HG03575 (cell line): ENCODE results near the gene CREG2.

Experiments
- ATAC-seq: cut with Tn5 transposase; IDR thresholded peaks from one replicate; pipeline ENCODE4 v1.9.1; 2021; ENCODE audit not compliant: unreplicated experiment, insufficient number of reproducible peaks, low FRiP score; ENCODE audit errors: extremely low read depth

CREG2 gene

GRCh38 chr2:101412092-101412694 is 24.9 kb upstream of the CREG2 start:
- ATAC-seq: no peak

GRCh38 chr2:101410746-101411145 is 23.4 kb upstream of the CREG2 start:
- no peak for ATAC-seq

- ATAC-seq: no peak
Measured at GRCh38 chr2:101410114-101410513, 22.8 kb upstream of the CREG2 start.

DNA sequence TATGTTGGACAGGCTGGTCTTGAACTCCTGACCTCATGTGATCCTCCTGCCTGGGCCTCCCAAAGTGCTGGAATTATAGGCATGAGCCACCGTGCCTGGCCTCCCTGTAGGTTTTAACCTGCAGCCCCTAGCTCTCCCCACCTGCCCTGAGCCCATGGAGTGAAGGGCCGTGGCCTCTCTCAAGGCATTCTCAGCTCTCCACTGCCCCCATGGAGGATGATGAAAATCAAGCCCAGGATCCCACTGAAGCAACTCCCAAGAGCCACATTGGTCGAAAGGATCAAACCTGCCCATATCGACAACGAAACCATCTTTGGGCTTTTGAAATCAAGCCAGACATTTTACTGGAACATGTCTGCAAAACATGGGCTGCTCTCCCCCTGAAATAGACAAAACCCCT is 22.4 kb upstream of the CREG2 start:
- no peak for ATAC-seq

DNA sequence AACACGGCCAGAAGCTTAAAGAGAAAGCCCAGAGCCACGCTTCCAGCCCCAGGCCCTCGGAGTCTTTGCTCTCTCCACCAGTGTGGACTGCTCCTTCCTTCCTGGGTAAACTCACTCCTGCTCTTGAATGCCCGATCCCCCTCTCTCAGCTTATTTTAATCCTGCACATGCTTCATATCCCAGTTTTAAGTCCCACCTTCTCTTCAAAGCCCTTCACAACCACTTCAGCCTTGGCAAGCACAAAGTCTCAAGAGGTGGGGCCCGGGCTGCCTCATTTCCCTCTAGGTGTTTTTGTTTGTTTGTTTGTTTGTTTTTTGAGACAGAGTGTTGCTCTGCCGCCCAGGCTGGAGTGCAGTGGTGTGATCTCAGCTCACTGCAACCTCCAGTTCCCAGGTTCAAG is 21.6 kb upstream of the CREG2 start:
- no peak for ATAC-seq

GRCh38 chr2:101405351-101405899 is 18.1 kb upstream of the CREG2 start:
- ATAC-seq: no peak

- ATAC-seq: no peak
Measured at GRCh38 chr2:101403745-101404144, 16.4 kb upstream of the CREG2 start.

DNA sequence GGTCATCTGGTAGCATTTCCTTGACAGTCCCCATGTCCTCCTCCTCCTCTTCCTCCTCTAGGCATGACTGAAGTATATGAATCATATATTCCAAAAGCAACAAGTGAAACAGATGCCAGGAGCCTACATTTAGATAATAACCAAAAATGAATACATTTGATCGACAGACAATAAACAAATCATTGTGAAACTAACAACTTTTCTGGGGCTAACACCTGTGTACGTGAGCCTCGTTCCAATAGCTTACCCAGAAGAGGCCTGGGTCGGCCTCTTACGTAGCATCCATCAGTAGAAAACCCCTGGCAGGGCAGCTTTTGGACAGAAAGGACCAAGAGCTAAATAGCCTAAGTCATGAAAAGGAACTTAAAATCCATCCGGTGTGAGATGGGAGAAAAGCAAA is 15.3 kb upstream of the CREG2 start:
- ATAC-seq: no peak

DNA sequence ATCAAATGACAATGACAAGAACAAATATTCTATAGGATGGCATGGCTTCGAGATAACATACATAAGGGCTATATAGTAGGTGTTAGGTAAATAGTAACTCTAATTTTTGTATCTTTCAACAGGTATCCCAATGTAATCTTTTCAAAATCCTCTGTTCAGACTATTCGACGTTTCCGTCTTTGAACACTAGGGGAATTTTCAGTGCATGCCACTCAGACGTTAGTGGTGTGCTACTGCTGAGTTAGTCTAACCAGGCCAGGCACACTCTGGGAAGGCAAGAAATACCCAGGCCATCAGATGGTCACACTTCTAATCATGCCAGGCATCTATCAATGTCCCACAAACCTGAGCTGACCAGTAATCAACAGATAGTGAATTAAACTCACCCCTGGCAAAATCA is 14.6 kb upstream of the CREG2 start:
- ATAC-seq: no peak

- no peak for ATAC-seq
Measured at GRCh38 chr2:101401326-101401665, 14.0 kb upstream of the CREG2 start.

DNA sequence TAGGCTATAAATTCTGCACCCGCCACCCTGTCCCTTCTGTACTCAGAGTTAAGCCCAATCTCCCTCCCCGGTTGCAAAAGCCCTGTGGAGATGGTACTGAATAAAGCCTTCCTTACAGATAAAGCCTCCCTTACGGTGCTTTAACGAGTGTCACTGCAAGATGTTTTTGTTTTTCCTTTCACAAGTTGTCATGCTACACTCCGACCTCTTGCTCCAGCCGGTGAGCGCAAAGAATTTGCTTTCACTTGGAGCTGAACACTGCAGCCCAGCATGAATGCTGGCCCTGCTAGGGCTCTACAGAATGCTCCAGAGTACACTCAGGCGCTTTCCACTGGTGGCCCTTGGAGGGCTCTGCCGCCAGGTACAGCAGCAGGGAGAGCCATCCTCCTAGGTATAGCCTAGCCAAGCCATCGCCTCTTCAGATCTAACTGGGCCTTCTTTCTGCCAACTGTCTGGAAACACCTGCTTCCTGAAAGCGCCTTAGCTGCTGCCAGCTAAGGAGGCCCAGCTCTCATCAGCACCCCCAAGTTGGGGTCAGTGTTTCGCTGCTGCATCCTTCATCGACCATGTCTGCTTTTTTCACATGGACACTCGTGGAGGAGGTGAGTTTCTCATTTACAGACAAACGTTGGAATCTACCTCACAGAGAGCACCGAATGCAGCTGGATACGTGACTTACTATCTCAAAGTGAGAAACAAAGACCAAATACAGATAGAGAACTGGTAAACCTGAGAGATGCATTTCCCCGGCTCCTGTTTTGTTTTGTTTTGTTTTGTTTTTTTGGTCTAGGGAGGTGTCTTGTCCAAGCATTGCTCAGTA is 13.4 kb upstream of the CREG2 start:
- ATAC-seq: no peak

DNA sequence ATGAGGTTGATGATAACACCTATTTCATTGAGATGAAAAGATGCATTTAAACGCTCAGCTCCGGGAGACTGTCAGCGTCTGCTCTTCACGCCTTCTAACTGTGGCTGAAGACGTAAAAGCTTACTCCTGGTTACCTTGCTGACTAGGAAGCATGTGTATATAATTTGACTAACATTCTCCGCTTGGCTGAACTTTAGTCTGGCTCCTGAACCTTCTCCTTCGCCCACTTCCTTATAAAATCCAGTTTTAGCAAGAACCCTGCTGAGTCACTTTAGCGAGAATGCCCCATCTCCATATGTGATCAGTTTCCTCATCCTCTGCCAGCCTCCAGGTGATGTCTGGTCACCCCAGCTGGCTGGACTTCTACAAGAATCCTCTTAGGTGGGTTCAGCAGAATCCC is 12.7 kb upstream of the CREG2 start:
- no peak for ATAC-seq

DNA sequence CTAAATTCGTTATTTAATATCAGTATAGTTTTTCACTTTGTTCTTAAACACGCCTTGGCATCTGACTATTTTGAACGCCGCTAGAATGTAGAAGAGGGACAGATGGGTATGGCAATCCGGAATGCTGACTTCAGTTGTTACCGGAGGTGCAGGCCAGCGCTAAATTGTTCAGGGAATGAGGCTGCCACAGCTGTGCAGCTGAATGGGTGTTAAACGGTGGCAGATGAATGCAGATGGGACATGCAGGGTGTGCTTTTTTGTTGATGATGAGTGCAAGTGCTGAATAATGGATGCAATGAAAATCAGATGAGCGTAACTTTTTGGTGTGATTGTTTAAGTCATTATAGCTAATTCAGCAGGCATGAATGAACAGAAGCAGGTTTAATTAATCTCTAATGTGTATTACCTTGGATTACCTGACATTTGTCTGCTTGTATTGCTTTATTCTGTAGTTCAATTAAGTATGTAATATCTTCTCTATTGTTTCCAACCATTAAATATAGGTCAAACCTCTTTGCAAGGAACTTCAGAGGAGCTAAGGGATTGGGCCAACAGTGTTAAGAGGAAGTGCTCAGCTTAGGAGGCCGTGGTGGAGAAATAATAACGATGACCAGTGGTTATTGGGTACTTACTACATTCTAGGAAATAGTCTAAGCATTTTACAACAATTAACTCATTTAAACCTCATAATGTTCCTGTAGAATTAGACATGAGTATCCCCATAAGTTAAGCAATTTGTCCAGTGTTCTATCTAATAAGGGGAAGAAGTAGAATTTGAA is 11.9 kb upstream of the CREG2 start:
- no peak for ATAC-seq

- ATAC-seq: no peak
Measured at GRCh38 chr2:101398116-101398821, 11.0 kb upstream of the CREG2 start.

DNA sequence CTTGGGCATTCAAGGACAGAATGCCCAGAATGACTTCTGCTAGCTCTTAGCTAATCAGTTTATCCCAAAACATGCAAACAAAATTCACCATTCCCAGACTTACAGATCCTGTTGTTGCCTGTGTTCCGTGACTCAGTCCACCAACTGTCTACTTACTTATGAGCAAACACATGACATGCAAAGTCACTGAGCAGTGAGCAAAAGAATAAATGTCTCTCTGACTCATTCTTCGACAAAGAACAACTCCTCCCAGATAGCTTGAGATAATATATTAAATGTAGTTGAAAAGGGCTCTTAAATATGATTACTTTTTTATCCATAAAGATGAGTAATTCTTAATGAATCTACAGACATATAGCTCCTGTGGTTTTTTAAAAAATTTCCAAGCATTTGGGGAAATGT is 9.0 kb upstream of the CREG2 start:
- no peak for ATAC-seq

GRCh38 chr2:101395545-101396315 is 8.4 kb upstream of the CREG2 start:
- no peak for ATAC-seq

DNA sequence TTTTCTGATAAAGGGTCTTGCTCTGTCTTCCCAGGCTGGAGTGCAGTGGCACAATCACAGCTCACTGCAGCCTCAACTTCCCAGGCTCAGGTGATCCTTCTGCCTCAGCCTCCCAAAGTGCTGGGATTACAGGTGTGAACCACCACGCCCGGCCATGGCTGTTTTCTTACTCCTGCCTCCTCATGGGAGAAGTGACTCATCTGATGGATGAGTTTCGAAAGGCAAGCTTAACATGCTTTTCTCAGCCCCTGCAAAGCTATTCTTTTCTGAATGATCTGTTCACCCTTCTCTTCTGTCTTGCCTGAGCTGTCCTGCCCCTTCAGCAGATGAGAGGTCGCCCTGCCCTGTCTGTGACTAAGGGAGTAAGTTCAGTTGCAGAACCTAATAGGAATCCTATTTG is 929 bp upstream of the CREG2 start:
- no peak for ATAC-seq

DNA sequence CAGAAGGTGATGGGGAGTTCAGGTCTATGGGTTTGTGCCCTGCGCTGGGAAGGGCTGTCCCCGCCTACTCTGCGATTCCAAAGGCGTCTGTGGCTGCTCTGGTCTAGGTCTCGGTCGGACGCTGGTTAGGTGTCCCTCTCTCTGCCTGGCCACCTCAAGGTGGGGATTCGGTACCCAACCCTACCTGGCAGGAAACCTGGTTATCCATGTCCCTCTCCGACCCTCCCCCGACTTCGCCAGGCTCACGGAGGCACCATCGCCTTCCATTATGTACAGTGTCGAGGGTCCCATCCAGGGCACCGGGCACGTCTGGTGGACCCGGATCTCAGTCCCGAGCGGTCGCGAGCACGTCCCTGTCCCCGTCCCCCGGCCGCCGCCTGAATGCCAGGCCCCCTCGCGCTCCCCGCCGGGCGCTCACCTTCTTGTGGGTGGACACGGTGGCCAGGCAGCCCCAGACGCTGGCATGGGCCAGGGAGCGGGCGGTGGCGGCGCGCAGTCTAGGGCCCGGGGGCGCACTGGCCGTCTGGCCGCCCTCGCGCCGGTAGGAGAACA is 628 bp downstream of the CREG2 start:
- ATAC-seq: no peak
